ENCODE data around the gene PEX14.
A peak's percentile ranks its signal among the peaks of the same experiment; 100 is the strongest.

The PEX14 gene

GRCh38 chr1:10480614-10481013, 5.9 kb downstream of the PEX14 start:
- H3K27me3 ChIP-seq (ENCODE audit: control insufficient read depth, insufficient read depth, low read length) = no peaks in the 10 kb centered on the region
- H3K36me3 ChIP-seq (ENCODE audit: control insufficient read depth, insufficient read depth, low read length) = no peaks in the 10 kb centered on the region
- H3K9ac ChIP-seq (ENCODE audit: low read length) = no peak overlapping the region
- peaks cover 7% of the 10 kb centered on the region for H3K4me1 ChIP-seq (ENCODE audit: control insufficient read depth, insufficient read depth, low read length)
- no peaks in the 10 kb centered on the region for H3K9me3 ChIP-seq (ENCODE audit: control insufficient read depth, low read length)
- H3K4me3 ChIP-seq (ENCODE audit: low read length) = no peak overlapping the region

GRCh38 chr1:10484521-10484920, 9.8 kb downstream of the PEX14 start:
- H3K9me3 ChIP-seq (ENCODE audit: control insufficient read depth, low read length) = no peaks in the 10 kb centered on the region
- H3K27me3 ChIP-seq (ENCODE audit: control insufficient read depth, insufficient read depth, low read length) = no peaks in the 10 kb centered on the region
- no peaks in the 10 kb centered on the region for H3K36me3 ChIP-seq (ENCODE audit: control insufficient read depth, insufficient read depth, low read length)
- H3K4me3 ChIP-seq (ENCODE audit: low read length) = no peak overlapping the region
- H3K4me1 ChIP-seq (ENCODE audit: control insufficient read depth, insufficient read depth, low read length) = peaks cover under 1% of the 10 kb centered on the region
- H3K9ac ChIP-seq (ENCODE audit: low read length) = no peak overlapping the region

GRCh38 chr1:10489291-10490055, 14.7 kb downstream of the PEX14 start:
- Histone ChIP-seq H3K4me1 (ENCODE audit: control insufficient read depth, insufficient read depth, low read length) (peaks cover 5% of the 10 kb centered on the region), H3K9me3 (ENCODE audit: control insufficient read depth, low read length) (no peaks in the 10 kb centered on the region), H3K27me3 (ENCODE audit: control insufficient read depth, insufficient read depth, low read length) (no peaks in the 10 kb centered on the region), H3K4me3 (ENCODE audit: low read length) (no peak overlapping the region), H3K9ac (ENCODE audit: low read length) (no peak overlapping the region), H3K36me3 (ENCODE audit: control insufficient read depth, insufficient read depth, low read length) (no peaks in the 10 kb centered on the region)

- H3K9me3 ChIP-seq (ENCODE audit: control insufficient read depth, low read length) = no peaks in the 10 kb centered on the region
- H3K36me3 ChIP-seq (ENCODE audit: control insufficient read depth, insufficient read depth, low read length) = no peaks in the 10 kb centered on the region
- no peak overlapping the region for H3K4me3 ChIP-seq (ENCODE audit: low read length)
- peaks cover 10% of the 10 kb centered on the region for H3K4me1 ChIP-seq (ENCODE audit: control insufficient read depth, insufficient read depth, low read length)
- H3K27me3 ChIP-seq (ENCODE audit: control insufficient read depth, insufficient read depth, low read length) = no peaks in the 10 kb centered on the region
- no peak overlapping the region for H3K9ac ChIP-seq (ENCODE audit: low read length)
These were observed 15.7 kb downstream of the PEX14 start for GRCh38 chr1:10490286-10490970.

GRCh38 chr1:10494418-10494753, 19.6 kb downstream of the PEX14 start:
- Histone ChIP-seq H3K36me3 (ENCODE audit: control insufficient read depth, insufficient read depth, low read length) (no peaks in the 10 kb centered on the region), H3K9ac (ENCODE audit: low read length) (no peak overlapping the region), H3K9me3 (ENCODE audit: control insufficient read depth, low read length) (no peaks in the 10 kb centered on the region), H3K4me1 (ENCODE audit: control insufficient read depth, insufficient read depth, low read length) (peaks cover 21% of the 10 kb centered on the region), H3K27me3 (ENCODE audit: control insufficient read depth, insufficient read depth, low read length) (no peaks in the 10 kb centered on the region), H3K4me3 (ENCODE audit: low read length) (no peak overlapping the region)

- H3K36me3 ChIP-seq (ENCODE audit: control insufficient read depth, insufficient read depth, low read length) = no peaks in the 10 kb centered on the region
- no peaks in the 10 kb centered on the region for H3K9me3 ChIP-seq (ENCODE audit: control insufficient read depth, low read length)
- peak overlapping the region; percentile 24 for H3K9ac ChIP-seq (ENCODE audit: low read length)
- peaks cover 17% of the 10 kb centered on the region for H3K4me1 ChIP-seq (ENCODE audit: control insufficient read depth, insufficient read depth, low read length)
- peak overlapping the region; percentile 17 for H3K4me3 ChIP-seq (ENCODE audit: low read length)
- no peaks in the 10 kb centered on the region for H3K27me3 ChIP-seq (ENCODE audit: control insufficient read depth, insufficient read depth, low read length)
These were observed 20.2 kb downstream of the PEX14 start for GRCh38 chr1:10494754-10495474.

- Histone ChIP-seq H3K9me3 (ENCODE audit: control insufficient read depth, low read length) (no peaks in the 10 kb centered on the region), H3K4me1 (ENCODE audit: control insufficient read depth, insufficient read depth, low read length) (peaks cover 17% of the 10 kb centered on the region), H3K27me3 (ENCODE audit: control insufficient read depth, insufficient read depth, low read length) (no peaks in the 10 kb centered on the region), H3K36me3 (ENCODE audit: control insufficient read depth, insufficient read depth, low read length) (no peaks in the 10 kb centered on the region), H3K9ac (ENCODE audit: low read length) (peak overlapping the region; percentile 24), H3K4me3 (ENCODE audit: low read length) (peak overlapping the region; percentile 17)
These were observed 20.7 kb downstream of the PEX14 start for GRCh38 chr1:10495475-10495817.

GRCh38 chr1:10495952-10496351, 21.2 kb downstream of the PEX14 start:
- Histone ChIP-seq H3K9ac (ENCODE audit: low read length) (peak overlapping the region; percentile 24), H3K4me1 (ENCODE audit: control insufficient read depth, insufficient read depth, low read length) (peaks cover 17% of the 10 kb centered on the region), H3K4me3 (ENCODE audit: low read length) (no peak overlapping the region), H3K36me3 (ENCODE audit: control insufficient read depth, insufficient read depth, low read length) (no peaks in the 10 kb centered on the region), H3K9me3 (ENCODE audit: control insufficient read depth, low read length) (no peaks in the 10 kb centered on the region), H3K27me3 (ENCODE audit: control insufficient read depth, insufficient read depth, low read length) (no peaks in the 10 kb centered on the region)

- Histone ChIP-seq H3K9me3 (ENCODE audit: control insufficient read depth, low read length) (no peaks in the 10 kb centered on the region), H3K36me3 (ENCODE audit: control insufficient read depth, insufficient read depth, low read length) (no peaks in the 10 kb centered on the region), H3K27me3 (ENCODE audit: control insufficient read depth, insufficient read depth, low read length) (no peaks in the 10 kb centered on the region), H3K4me1 (ENCODE audit: control insufficient read depth, insufficient read depth, low read length) (peaks cover 17% of the 10 kb centered on the region), H3K4me3 (ENCODE audit: low read length) (no peak overlapping the region), H3K9ac (ENCODE audit: low read length) (no peak overlapping the region)
These were observed 22.4 kb downstream of the PEX14 start for GRCh38 chr1:10497109-10497508.

- no peaks in the 10 kb centered on the region for H3K9me3 ChIP-seq (ENCODE audit: control insufficient read depth, low read length)
- no peak overlapping the region for H3K9ac ChIP-seq (ENCODE audit: low read length)
- no peak overlapping the region for H3K4me3 ChIP-seq (ENCODE audit: low read length)
- H3K4me1 ChIP-seq (ENCODE audit: control insufficient read depth, insufficient read depth, low read length) = peaks cover 17% of the 10 kb centered on the region
- no peaks in the 10 kb centered on the region for H3K27me3 ChIP-seq (ENCODE audit: control insufficient read depth, insufficient read depth, low read length)
- no peaks in the 10 kb centered on the region for H3K36me3 ChIP-seq (ENCODE audit: control insufficient read depth, insufficient read depth, low read length)
These were observed 23.5 kb downstream of the PEX14 start for GRCh38 chr1:10498231-10498630.

- no peaks in the 10 kb centered on the region for H3K4me1 ChIP-seq (ENCODE audit: control insufficient read depth, insufficient read depth, low read length)
- no peak overlapping the region for H3K9ac ChIP-seq (ENCODE audit: low read length)
- no peaks in the 10 kb centered on the region for H3K27me3 ChIP-seq (ENCODE audit: control insufficient read depth, insufficient read depth, low read length)
- H3K9me3 ChIP-seq (ENCODE audit: control insufficient read depth, low read length) = no peaks in the 10 kb centered on the region
- no peaks in the 10 kb centered on the region for H3K36me3 ChIP-seq (ENCODE audit: control insufficient read depth, insufficient read depth, low read length)
- no peak overlapping the region for H3K4me3 ChIP-seq (ENCODE audit: low read length)
These were observed 27.5 kb downstream of the PEX14 start for GRCh38 chr1:10502206-10502605.

- no peaks in the 10 kb centered on the region for H3K36me3 ChIP-seq (ENCODE audit: control insufficient read depth, insufficient read depth, low read length)
- no peak overlapping the region for H3K4me3 ChIP-seq (ENCODE audit: low read length)
- no peak overlapping the region for H3K9ac ChIP-seq (ENCODE audit: low read length)
- H3K9me3 ChIP-seq (ENCODE audit: control insufficient read depth, low read length) = no peaks in the 10 kb centered on the region
- no peaks in the 10 kb centered on the region for H3K27me3 ChIP-seq (ENCODE audit: control insufficient read depth, insufficient read depth, low read length)
- no peaks in the 10 kb centered on the region for H3K4me1 ChIP-seq (ENCODE audit: control insufficient read depth, insufficient read depth, low read length)
These were observed 29.5 kb downstream of the PEX14 start for GRCh38 chr1:10504249-10504648.

All from mucosa of stomach (tissue), 1 donor.